Mesenchymal stem cell (in vitro differentiated cells and primary cell): ENCODE results near the gene NTF3.

ENCODE experiments used
- DNase-seq: peaks from one replicate; pipeline ENCODE4 v3.0.0-alpha.2; 2013
- H2AFZ ChIP-seq: one replicate; pipeline ENCODE4 v1.6.1; 2013; ENCODE audit warnings: low read depth, mild to moderate bottlenecking, control low read depth, inconsistent platforms, low read length, moderate library complexity
- H2AK5ac ChIP-seq: 2 replicates; pipeline ENCODE4 v1.6.1; 2013; ENCODE audit warnings: low read length, moderate library complexity, mild to moderate bottlenecking, inconsistent platforms; ENCODE audit not compliant: severe bottlenecking
- H2BK120ac ChIP-seq: one replicate; pipeline ENCODE4 v1.6.1; 2013; ENCODE audit warnings: low read depth, mild to moderate bottlenecking, inconsistent platforms, low read length, moderate library complexity
- H2BK12ac ChIP-seq, 2 experiments: one replicate each; pipeline ENCODE4 v1.6.1; 2013; ENCODE audit warnings: inconsistent platforms in 2 of 2, low read length in 2 of 2, mild to moderate bottlenecking in 2 of 2, moderate library complexity in 2 of 2, control low read depth in 1 of 2
- H2BK15ac ChIP-seq: one replicate; pipeline ENCODE4 v1.6.1; 2013; ENCODE audit warnings: mild to moderate bottlenecking, low read depth, inconsistent platforms; ENCODE audit not compliant: poor library complexity, severe bottlenecking
- H2BK5ac ChIP-seq: 2 replicates; pipeline ENCODE4 v1.6.1; 2013; ENCODE audit warnings: low read depth, mild to moderate bottlenecking, low read length, control low read depth, inconsistent platforms; ENCODE audit not compliant: poor library complexity, severe bottlenecking
- H3K14ac ChIP-seq, 2 experiments: one replicate each; pipeline ENCODE4 v1.6.1; 2013; ENCODE audit warnings: inconsistent platforms in 2 of 2, low read length in 2 of 2, control low read depth in 1 of 2, mild to moderate bottlenecking in 1 of 2, moderate library complexity in 1 of 2
- H3K18ac ChIP-seq, 2 experiments: one replicate each; pipeline ENCODE4 v1.6.1; 2013; ENCODE audit warnings: inconsistent platforms in 2 of 2, low read length in 2 of 2, control low read depth in 1 of 2, low read depth in 1 of 2, mild to moderate bottlenecking in 1 of 2
- H3K23ac ChIP-seq, 2 experiments: one replicate each; pipeline ENCODE4 v1.6.1; 2013; ENCODE audit warnings: inconsistent platforms in 2 of 2, low read length in 2 of 2, mild to moderate bottlenecking in 2 of 2, moderate library complexity in 2 of 2, control low read depth in 1 of 2
- H3K27ac ChIP-seq: 2 replicates; pipeline ENCODE4 v1.5.1; 2013; ENCODE audit warnings: mild to moderate bottlenecking, moderate library complexity, low read length, control low read depth, inconsistent platforms; ENCODE audit not compliant: poor library complexity, severe bottlenecking
- H3K27me3 ChIP-seq, 2 experiments: 2 replicates each; pipeline versions ENCODE4 v1.6.1 to v1.7.0; 2013; ENCODE audit warnings: low read length in 2 of 2, mild to moderate bottlenecking in 2 of 2, moderate library complexity in 2 of 2, control low read depth in 1 of 2, inconsistent platforms in 1 of 2; ENCODE audit not compliant: control insufficient read depth in 1 of 2, insufficient read depth in 1 of 2
- H3K36me3 ChIP-seq, 2 experiments: 2 replicates each; pipeline versions ENCODE4 v1.6.1 to v1.7.0; 2013; ENCODE audit warnings: low read length in 2 of 2, control low read depth in 1 of 2, inconsistent platforms in 1 of 2, low read depth in 1 of 2, mild to moderate bottlenecking in 1 of 2; ENCODE audit not compliant: insufficient read depth in 2 of 2, control insufficient read depth in 1 of 2
- H3K4ac ChIP-seq, 2 experiments: one replicate each; pipeline ENCODE4 v1.6.1; 2013; ENCODE audit warnings: inconsistent platforms in 2 of 2, low read length in 2 of 2, mild to moderate bottlenecking in 2 of 2, moderate library complexity in 2 of 2, control low read depth in 1 of 2, low read depth in 1 of 2
- H3K4me1 ChIP-seq: 2 replicates; pipeline ENCODE4 v1.6.1; 2013; ENCODE audit warnings: low read depth, low read length, control low read depth; ENCODE audit not compliant: control insufficient read depth, insufficient read depth
- H3K4me2 ChIP-seq: 2 replicates; pipeline ENCODE4 v1.6.1; 2013; ENCODE audit warnings: low read length, mild to moderate bottlenecking, inconsistent platforms; ENCODE audit not compliant: poor library complexity, severe bottlenecking
- H3K4me3 ChIP-seq, 2 experiments: 2 replicates each; pipeline versions ENCODE4 v1.5.1 to v1.7.0; 2013; ENCODE audit warnings: low read length in 2 of 2, mild to moderate bottlenecking in 2 of 2, control low read depth in 1 of 2, low read depth in 1 of 2; ENCODE audit not compliant: insufficient read depth in 1 of 2
- H3K79me1 ChIP-seq: replicated peaks from 2 replicates; pipeline ENCODE4 v1.6.1; 2013; ENCODE audit warnings: mild to moderate bottlenecking, control low read depth, low read length, inconsistent platforms; ENCODE audit not compliant: poor library complexity, severe bottlenecking
- H3K9ac ChIP-seq: 2 replicates; pipeline ENCODE4 v1.7.0; 2013; ENCODE audit warnings: mild to moderate bottlenecking, low read length, moderate library complexity
- H3K9me3 ChIP-seq: 2 replicates; pipeline ENCODE4 v1.7.0; 2013; ENCODE audit warnings: mild to moderate bottlenecking, low read length; ENCODE audit not compliant: control insufficient read depth
- H4K8ac ChIP-seq: one replicate; pipeline ENCODE4 v1.6.1; 2013; ENCODE audit warnings: inconsistent platforms, mild to moderate bottlenecking, low read length, moderate library complexity
- H4K91ac ChIP-seq: one replicate; pipeline ENCODE4 v1.6.1; 2013; ENCODE audit warnings: mild to moderate bottlenecking, low read length, inconsistent platforms
- WGBS: methylation state at CpG from one replicate; pipeline ENCODE4 v1.1.7; 2013; ENCODE audit warnings: mixed read lengths; 5-methylcytosine and 5-hydroxymethylcytosine counted together

NTF3 gene

DNA sequence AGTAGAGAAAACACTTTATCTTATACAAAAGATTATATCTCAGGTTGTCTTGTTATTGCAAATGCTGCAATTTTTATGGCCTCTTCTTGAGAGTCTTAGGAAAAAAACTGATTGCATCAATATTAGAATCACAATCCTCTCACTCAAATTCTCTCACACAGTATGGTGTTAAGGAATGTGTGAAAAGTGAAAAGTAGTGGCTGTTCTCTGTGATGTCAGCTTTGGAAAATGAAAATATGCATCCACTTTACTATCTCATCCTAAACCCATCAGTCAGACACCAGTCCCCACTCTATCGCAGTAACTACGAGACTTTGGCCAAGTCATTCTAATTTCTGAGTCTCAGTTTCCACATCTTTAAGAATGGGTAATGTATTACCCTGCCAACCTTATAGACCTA lies 32.6 kb upstream of the NTF3 start:
- Histone ChIP-seq H3K36me3 (no peaks in the 10 kb centered on the region), H4K91ac (no peak overlapping the region), H3K9ac (no peak overlapping the region), H3K23ac (no peak overlapping the region), H2AK5ac (no peak overlapping the region), H3K4ac (no peak overlapping the region), H4K8ac (no peak overlapping the region), H2AFZ (no peak overlapping the region), H2BK120ac (no peak overlapping the region), H3K9me3 (no peaks in the 10 kb centered on the region), H3K14ac (no peak overlapping the region), H3K18ac (no peak overlapping the region), H2BK15ac (no peak overlapping the region), H3K27me3 (peaks cover 0 to 18% of the 10 kb centered on the region in 2 experiments), H3K79me1 (no peaks in the 10 kb centered on the region), H3K27ac (no peak overlapping the region), H3K4me1 (no peaks in the 10 kb centered on the region), H2BK5ac (no peak overlapping the region), H2BK12ac (no peak overlapping the region), H3K4me2 (no peak overlapping the region), H3K4me3 (no peak overlapping the region)
- DNase-seq, result no peak
- WGBS, result 92% methylated on average over 2 of the region's 2 CpGs

DNA sequence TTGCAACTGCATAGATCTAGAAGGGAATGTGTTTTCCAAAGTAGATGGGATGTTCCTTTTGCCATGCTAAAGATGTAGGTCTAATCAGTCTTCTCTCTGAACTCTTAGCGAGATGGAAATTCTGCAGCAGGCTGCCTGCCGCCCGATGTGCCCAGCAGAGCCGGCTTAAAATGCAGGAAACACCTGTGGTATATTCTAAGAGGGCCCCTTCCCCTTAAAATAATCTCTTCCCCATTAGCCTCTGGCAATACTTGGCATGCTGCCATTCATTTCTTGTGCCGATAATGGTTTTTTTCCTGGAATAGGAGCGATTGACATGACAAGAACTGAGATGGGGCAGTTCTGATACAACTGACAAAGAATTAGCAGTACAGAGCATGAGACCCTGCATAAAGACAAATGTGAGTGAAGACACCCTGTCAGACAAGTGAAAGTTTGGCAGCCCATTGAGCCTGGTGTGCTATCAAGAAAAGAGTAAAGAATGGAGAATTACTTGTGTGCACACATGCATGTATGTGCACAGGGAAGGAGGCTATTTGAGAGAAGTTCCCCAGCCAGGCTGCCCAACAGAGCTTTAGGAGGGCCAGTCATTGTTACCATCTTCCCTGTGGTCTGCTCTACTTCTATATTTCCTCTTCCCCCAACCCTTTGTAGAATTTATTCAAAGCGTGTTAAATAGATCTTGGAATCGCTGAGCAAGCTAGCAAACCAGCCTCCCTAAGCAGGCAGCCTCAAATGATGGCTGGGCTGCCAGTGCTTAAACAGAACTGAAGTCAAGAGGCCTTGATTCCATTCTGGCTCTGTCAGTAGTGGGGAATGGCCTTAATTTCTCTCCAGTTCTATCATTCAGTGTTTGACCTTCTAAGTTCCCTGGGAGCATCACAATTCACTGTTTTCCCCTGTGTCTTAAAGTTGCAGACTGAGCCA lies 29.6 kb upstream of the NTF3 start:
- H3K18ac ChIP-seq, result no peak overlapping the region
- H4K91ac ChIP-seq, result no peak overlapping the region
- H3K23ac ChIP-seq, result no peak overlapping the region
- no peak overlapping the region for H3K4me3 ChIP-seq
- H2AFZ ChIP-seq, result no peak overlapping the region
- no peaks in the 10 kb centered on the region for H3K79me1 ChIP-seq
- H3K27ac ChIP-seq, result no peak overlapping the region
- no peak overlapping the region for H2BK120ac ChIP-seq
- 87% methylated on average over 8 of the region's 8 CpGs for WGBS
- no peaks in the 10 kb centered on the region for H3K9me3 ChIP-seq
- H2BK12ac ChIP-seq, result no peak overlapping the region
- no peak overlapping the region for H2AK5ac ChIP-seq
- H3K27me3 ChIP-seq, result peaks cover 2 to 24% of the 10 kb centered on the region in 2 experiments
- no peak overlapping the region for H3K4ac ChIP-seq
- H2BK5ac ChIP-seq, result no peak overlapping the region
- no peak overlapping the region for H4K8ac ChIP-seq
- H3K4me2 ChIP-seq, result no peak overlapping the region
- H2BK15ac ChIP-seq, result no peak overlapping the region
- H3K4me1 ChIP-seq, result no peaks in the 10 kb centered on the region
- no peaks in the 10 kb centered on the region for H3K36me3 ChIP-seq
- no peak overlapping the region for H3K14ac ChIP-seq
- DNase-seq, result no peak
- no peak overlapping the region for H3K9ac ChIP-seq

DNA sequence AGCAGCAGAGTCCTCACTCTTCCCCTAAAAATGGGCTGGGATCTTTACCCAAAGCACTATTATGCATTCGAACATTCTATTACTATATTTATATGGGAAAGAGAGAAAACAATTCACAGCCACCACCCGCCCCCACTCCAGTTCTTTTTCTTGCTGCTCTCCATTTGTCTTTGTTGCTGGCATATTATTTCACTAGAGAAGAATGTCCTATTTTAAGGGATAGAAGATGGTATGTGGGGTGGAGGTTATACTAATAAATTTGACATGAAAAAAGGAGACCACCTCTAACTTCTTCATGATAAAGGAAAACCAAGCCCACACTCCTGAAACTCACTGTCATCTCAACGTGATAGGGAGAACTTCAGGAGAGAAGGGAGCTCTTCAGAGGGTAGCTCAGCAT lies 28.5 kb upstream of the NTF3 start:
- no peak overlapping the region for H2BK120ac ChIP-seq

DNA sequence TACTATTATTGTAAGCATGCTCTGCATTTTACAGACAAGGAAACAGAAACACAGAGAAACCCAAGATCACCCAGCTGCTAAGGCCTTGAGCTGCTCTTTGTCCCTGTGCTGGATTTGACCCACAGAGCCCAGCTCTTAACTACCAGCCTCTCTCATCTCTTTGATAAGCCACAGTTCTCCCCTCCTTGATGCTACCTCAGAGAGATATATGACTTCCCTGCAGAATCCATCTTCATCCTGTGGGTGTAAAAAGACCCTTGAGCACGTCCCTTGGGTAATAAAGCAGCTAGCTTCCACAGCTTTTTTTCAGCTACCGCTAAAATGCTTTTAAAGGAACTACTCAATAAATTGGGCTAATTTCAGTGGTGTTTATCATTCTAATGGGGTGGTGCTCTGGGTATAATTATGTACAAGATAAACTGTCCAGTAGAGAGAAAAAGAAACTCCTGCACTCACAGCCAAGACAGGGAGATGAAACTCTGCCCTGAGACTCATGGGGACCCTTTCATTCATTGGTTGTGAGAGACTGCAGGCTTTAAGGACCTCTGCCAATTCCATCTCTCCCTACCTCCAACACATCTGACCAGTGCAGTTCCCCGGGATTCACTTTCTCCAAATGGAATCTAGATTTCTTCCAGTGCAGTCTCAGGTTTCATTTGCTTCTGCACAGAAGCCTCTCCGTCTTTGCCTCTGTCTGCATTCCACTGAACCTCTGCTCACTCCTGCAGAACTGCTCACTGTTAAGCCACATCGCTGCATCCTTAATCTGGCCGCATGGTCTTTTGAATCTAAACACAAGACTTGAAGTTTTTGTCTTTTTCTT lies 24.7 kb upstream of the NTF3 start:
- no peak overlapping the region for H2AK5ac ChIP-seq
- no peak overlapping the region for H2BK5ac ChIP-seq
- no peak overlapping the region for H2AFZ ChIP-seq
- no peak overlapping the region for H2BK15ac ChIP-seq
- H3K4ac ChIP-seq, result no peak overlapping the region
- H2BK120ac ChIP-seq, result no peak overlapping the region
- 28% methylated on average over 4 of the region's 6 CpGs for WGBS
- no peaks in the 10 kb centered on the region for H3K79me1 ChIP-seq
- no peak overlapping the region for H4K91ac ChIP-seq
- H4K8ac ChIP-seq, result no peak overlapping the region
- H3K36me3 ChIP-seq, result no peaks in the 10 kb centered on the region
- peaks cover 6 to 39% of the 10 kb centered on the region in 2 experiments for H3K27me3 ChIP-seq
- no peak overlapping the region for H3K18ac ChIP-seq
- H3K4me2 ChIP-seq, result no peak overlapping the region
- no peak overlapping the region for H3K27ac ChIP-seq
- no peak for DNase-seq
- H3K9me3 ChIP-seq, result peaks cover 13% of the 10 kb centered on the region
- no peak overlapping the region for H3K9ac ChIP-seq
- no peak overlapping the region for H3K14ac ChIP-seq
- H3K4me3 ChIP-seq, result no peak overlapping the region
- H2BK12ac ChIP-seq, result no peak overlapping the region
- no peak overlapping the region for H3K23ac ChIP-seq
- no peaks in the 10 kb centered on the region for H3K4me1 ChIP-seq

More for the DNA sequence above, 28.5 kb upstream of the NTF3 start:
- Histone ChIP-seq H2AFZ (no peak overlapping the region), H3K4me2 (no peak overlapping the region), H2BK5ac (no peak overlapping the region), H4K91ac (no peak overlapping the region), H3K14ac (no peak overlapping the region), H2BK12ac (no peak overlapping the region), H3K79me1 (no peaks in the 10 kb centered on the region), H3K27ac (no peak overlapping the region), H3K23ac (no peak overlapping the region), H3K4me3 (no peak overlapping the region), H3K4me1 (no peaks in the 10 kb centered on the region), H3K27me3 (peaks cover 6 to 26% of the 10 kb centered on the region in 2 experiments), H3K36me3 (no peaks in the 10 kb centered on the region), H4K8ac (no peak overlapping the region), H2AK5ac (no peak overlapping the region), H3K9ac (no peak overlapping the region), H2BK15ac (no peak overlapping the region), H3K9me3 (no peaks in the 10 kb centered on the region), H3K18ac (no peak overlapping the region), H3K4ac (no peak overlapping the region)
- no peak for DNase-seq
- 0% methylated on average over 1 of the region's 3 CpGs for WGBS
